ENCODE measurements around the gene TWF2.

TWF2 gene

GRCh38 chr3:52248816-52249547 lies 10.0 kb upstream of the TWF2 start:
- TF ChIP-seq GATA1 (IDR thresholded peaks at IDR 0.05; ENCODE audit: low read depth, low read length) (no peak), POLR2A (IDR thresholded peaks at IDR 0.05; ENCODE audit: low read length) (no peak)
- peak; percentile 27 to 29 for DNase-seq

- no peak for DNase-seq
- TF ChIP-seq POLR2A (IDR thresholded peaks at IDR 0.05; ENCODE audit: low read length) = no peak
- no peak for TF ChIP-seq GATA1 (IDR thresholded peaks at IDR 0.05; ENCODE audit: low read depth, low read length)
These were observed 9.2 kb upstream of the TWF2 start for GRCh38 chr3:52248165-52248541.

GRCh38 chr3:52247409-52248164 lies 8.6 kb upstream of the TWF2 start:
- TF ChIP-seq GATA1 (IDR thresholded peaks at IDR 0.05; ENCODE audit: low read depth, low read length) (no peak), POLR2A (IDR thresholded peaks at IDR 0.05; ENCODE audit: low read length) (no peak)
- no peak for DNase-seq

GRCh38 chr3:52246728-52247408 lies 7.9 kb upstream of the TWF2 start:
- TF ChIP-seq GATA1 (IDR thresholded peaks at IDR 0.05; ENCODE audit: low read depth, low read length) = no peak
- no peak for TF ChIP-seq POLR2A (IDR thresholded peaks at IDR 0.05; ENCODE audit: low read length)
- DNase-seq = peak in 1 of 2 experiments; percentile 18

- no peak for DNase-seq
- no peak for TF ChIP-seq POLR2A (IDR thresholded peaks at IDR 0.05; ENCODE audit: low read length)
- no peak for TF ChIP-seq GATA1 (IDR thresholded peaks at IDR 0.05; ENCODE audit: low read depth, low read length)
These were observed 7.3 kb upstream of the TWF2 start for GRCh38 chr3:52246264-52246620.

- peak; percentile 55 to 60 for DNase-seq
- no peak for TF ChIP-seq GATA1 (IDR thresholded peaks at IDR 0.05; ENCODE audit: low read depth, low read length)
- peak; percentile 31 for TF ChIP-seq POLR2A (IDR thresholded peaks at IDR 0.05; ENCODE audit: low read length)
These were observed 6.6 kb upstream of the TWF2 start, which contains the start of gene PPM1M for GRCh38 chr3:52245322-52246263. Gene PPM1M, plus strand, starts transcription at chr3:52245759. Its CDS starts 66 bp downstream, at chr3:52245825.

GRCh38 chr3:52243791-52244628 lies 5.1 kb upstream of the TWF2 start:
- DNase-seq = peak in 1 of 2 experiments; percentile 31
- TF ChIP-seq POLR2A (IDR thresholded peaks at IDR 0.05; ENCODE audit: low read length) (peak; percentile 35), GATA1 (IDR thresholded peaks at IDR 0.05; ENCODE audit: low read depth, low read length) (no peak)

GRCh38 chr3:52242039-52242438 lies 3.1 kb upstream of the TWF2 start:
- peak; percentile 13 to 30 for DNase-seq
- no peak for TF ChIP-seq GATA1 (IDR thresholded peaks at IDR 0.05; ENCODE audit: low read depth, low read length)
- no peak for TF ChIP-seq POLR2A (IDR thresholded peaks at IDR 0.05; ENCODE audit: low read length)

GRCh38 chr3:52240886-52241370 lies 2.0 kb upstream of the TWF2 start:
- no peak for DNase-seq
- no peak for TF ChIP-seq POLR2A (IDR thresholded peaks at IDR 0.05; ENCODE audit: low read length)
- no peak for TF ChIP-seq GATA1 (IDR thresholded peaks at IDR 0.05; ENCODE audit: low read depth, low read length)

- peak; percentile 91 to 93 for DNase-seq
These were observed 1.3 kb upstream of the TWF2 start for GRCh38 chr3:52240059-52240885.

GRCh38 chr3:52238193-52238760 lies 681 bp downstream of the TWF2 start:
- TF ChIP-seq GATA1 (IDR thresholded peaks at IDR 0.05; ENCODE audit: low read depth, low read length) = no peak
- TF ChIP-seq POLR2A (IDR thresholded peaks at IDR 0.05; ENCODE audit: low read length) = no peak
- DNase-seq = peak; percentile 41 to 52

More at GRCh38 chr3:52240059-52240885, 1.3 kb upstream of the TWF2 start:
- TF ChIP-seq POLR2A (IDR thresholded peaks at IDR 0.05; ENCODE audit: low read length) = peak; percentile 92
- no peak for TF ChIP-seq GATA1 (IDR thresholded peaks at IDR 0.05; ENCODE audit: low read depth, low read length)
